Measurements from ENCODE around the gene NPR3.

The NPR3 gene

GRCh38 chr5:32760091-32760509 is 49.0 kb downstream of the NPR3 start:
- H3K27ac ChIP-seq: no peak overlapping the region; the same call in 1 of the 2 replicates
- TF ChIP-seq ZFX (IDR thresholded peaks at IDR 0.05): no peak
- no peak for TF ChIP-seq CTCF (conservative IDR thresholded peaks at IDR 0.05)

GRCh38 chr5:32765266-32765665 is 54.1 kb downstream of the NPR3 start:
- H3K27ac ChIP-seq: no peak overlapping the region
- no peak for TF ChIP-seq ZFX (IDR thresholded peaks at IDR 0.05)
- no peak for TF ChIP-seq CTCF (conservative IDR thresholded peaks at IDR 0.05)

- TF ChIP-seq ZFX (IDR thresholded peaks at IDR 0.05) (no peak), CTCF (conservative IDR thresholded peaks at IDR 0.05) (no peak)
- no peak overlapping the region for H3K27ac ChIP-seq
Measured at GRCh38 chr5:32767948-32768467, 56.9 kb downstream of the NPR3 start.

- H3K27ac ChIP-seq: no peak overlapping the region
- TF ChIP-seq CTCF (conservative IDR thresholded peaks at IDR 0.05) (no peak), ZFX (IDR thresholded peaks at IDR 0.05) (no peak)
Measured at GRCh38 chr5:32769711-32770110, 58.6 kb downstream of the NPR3 start.

GRCh38 chr5:32770444-32770843 is 59.3 kb downstream of the NPR3 start:
- no peak overlapping the region for H3K27ac ChIP-seq
- TF ChIP-seq CTCF (conservative IDR thresholded peaks at IDR 0.05) (no peak), ZFX (IDR thresholded peaks at IDR 0.05) (no peak)

GRCh38 chr5:32771037-32771436 is 59.9 kb downstream of the NPR3 start:
- no peak for TF ChIP-seq ZFX (IDR thresholded peaks at IDR 0.05)
- no peak for TF ChIP-seq CTCF (conservative IDR thresholded peaks at IDR 0.05)
- no peak overlapping the region for H3K27ac ChIP-seq

- H3K27ac ChIP-seq: no peak overlapping the region
- TF ChIP-seq CTCF (conservative IDR thresholded peaks at IDR 0.05) (no peak), ZFX (IDR thresholded peaks at IDR 0.05) (no peak)
Measured at GRCh38 chr5:32773944-32774343, 62.8 kb downstream of the NPR3 start.

All from C4-2B (cell line).